GM18507 (cell line): ENCODE results near the gene VENTX.

ENCODE experiments used
- DNase-seq: peaks from one replicate; pipeline ENCODE4 v3.0.0; 2011; ENCODE audit warnings: low read depth; ENCODE audit not compliant: insufficient read length; ENCODE audit errors: extremely low spot score
- FAIRE-seq: peaks from 2 replicates; lab custom pipeline; 2011; peaks lifted over from hg19 to GRCh38; lab: Jason Lieb, UNC

VENTX gene

DNA sequence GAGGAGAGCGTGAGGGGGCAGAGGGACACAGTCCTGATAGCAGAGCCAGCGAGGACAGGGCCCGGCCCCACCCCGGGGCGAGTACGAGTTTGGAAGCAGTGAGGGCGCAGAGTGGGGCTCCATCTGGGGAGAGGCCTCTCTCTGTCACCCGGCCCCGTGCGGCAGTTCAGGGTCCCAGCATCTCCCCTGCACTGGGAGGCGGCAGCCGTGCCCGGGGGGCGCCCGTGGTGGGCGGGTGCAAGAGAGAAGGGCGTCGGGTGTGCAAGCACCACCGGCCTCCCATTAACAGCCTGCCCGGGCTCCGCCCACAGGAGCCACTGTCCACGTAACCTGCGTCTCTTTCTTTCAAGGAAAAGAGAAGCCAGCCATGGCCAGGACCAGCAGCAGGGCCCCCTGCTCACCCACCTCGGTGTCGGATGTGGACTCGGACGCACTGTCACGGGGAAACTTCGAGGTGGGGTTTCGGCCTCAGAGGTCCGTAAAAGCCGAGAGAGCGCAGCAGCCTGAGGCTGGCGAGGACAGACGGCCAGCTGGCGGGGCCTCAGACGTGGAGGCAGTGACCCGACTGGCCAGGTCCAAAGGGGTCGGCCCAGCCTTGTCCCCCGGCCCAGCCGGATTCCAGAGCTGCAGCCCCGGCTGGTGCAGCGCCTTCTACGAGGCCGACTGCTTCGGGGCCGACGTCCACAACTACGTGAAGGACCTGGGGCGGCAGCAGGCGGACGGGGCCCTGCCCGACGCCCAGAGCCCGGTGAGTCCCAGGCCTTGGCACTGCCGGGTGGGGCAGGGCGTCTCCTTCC, 36.3 kb upstream of the VENTX start:
- DNase-seq (no peak), FAIRE-seq (no peak)

DNA sequence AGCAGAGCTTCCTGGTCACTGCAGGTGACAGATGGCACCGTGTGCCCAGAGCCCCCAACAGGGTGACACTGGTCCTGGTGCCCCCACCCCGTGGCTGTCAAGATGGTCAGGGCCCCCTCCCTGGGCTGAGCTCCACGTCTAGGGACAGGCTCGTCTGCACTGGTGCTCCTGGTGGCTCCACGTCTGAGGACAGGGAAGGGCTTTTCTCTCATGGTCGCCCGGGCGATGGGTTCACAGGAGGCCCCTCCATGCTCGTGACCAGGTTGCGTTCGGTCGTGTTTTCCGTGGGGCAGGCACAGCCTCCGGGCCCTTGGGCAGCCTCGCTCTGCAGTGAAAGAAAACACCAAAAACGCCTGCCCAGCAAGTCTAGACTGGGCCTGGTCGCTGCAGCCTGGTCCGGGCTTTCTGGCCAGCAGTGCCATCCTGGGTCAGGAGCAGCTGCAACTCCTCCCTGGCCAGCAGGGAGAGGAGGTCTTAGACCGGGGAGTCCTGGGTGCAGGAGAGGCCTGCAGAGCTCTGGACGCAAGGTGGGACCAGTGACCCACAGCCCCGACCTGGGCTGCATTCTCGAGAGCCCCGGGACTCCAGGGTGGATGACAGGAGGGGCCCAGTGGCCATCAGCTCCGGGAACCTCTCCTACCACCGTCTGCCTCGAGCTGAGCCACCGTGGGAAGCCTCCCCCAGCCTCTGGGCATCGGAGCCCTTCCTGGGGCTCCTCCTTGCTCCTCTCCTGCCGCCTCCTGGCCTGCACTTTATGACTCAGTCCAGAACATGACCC, 35.5 kb upstream of the VENTX start:
- FAIRE-seq (no peak), DNase-seq (no peak)

DNA sequence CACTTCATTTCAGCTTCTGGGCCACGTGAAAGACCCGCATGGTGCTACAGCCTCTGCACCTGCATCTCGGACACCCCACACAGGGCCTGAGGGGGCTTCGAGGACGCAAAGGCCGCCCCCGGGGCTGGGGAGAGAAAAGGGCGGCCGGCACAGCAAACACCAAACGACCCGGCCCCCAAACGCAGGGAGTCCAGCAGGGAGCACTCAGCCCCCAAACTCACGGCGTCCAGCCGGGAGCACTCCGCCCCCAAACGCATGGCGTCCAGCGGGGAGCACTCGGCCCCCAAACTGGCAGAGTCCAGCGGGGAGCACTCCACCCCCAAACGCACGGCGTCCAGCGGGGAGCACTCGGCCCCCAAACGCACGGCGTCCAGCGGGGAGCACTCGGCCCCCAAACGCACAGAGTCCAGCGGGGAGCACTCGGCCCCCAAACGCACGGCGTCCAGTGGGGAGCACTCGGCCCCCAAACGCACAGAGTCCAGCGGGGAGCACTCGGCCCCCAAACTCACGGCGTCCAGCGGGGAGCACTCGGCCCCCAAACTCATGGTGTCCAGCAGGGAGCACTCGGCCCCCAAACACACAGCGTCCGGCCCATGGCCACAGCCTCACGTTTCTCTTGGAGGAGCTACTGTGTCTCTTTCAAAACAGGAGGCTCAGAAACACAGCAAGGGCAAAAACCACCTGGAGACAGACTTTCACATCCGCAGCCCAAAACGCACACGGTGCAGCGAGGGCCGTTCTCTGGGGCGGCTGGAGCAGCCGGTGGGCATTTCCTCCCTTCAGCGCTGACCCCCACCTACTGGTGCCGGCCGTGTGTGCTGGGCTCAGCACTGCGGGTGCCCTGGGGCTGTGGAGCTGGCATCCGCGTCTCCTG, 34.6 kb upstream of the VENTX start:
- no peak for DNase-seq
- FAIRE-seq, result no peak

DNA sequence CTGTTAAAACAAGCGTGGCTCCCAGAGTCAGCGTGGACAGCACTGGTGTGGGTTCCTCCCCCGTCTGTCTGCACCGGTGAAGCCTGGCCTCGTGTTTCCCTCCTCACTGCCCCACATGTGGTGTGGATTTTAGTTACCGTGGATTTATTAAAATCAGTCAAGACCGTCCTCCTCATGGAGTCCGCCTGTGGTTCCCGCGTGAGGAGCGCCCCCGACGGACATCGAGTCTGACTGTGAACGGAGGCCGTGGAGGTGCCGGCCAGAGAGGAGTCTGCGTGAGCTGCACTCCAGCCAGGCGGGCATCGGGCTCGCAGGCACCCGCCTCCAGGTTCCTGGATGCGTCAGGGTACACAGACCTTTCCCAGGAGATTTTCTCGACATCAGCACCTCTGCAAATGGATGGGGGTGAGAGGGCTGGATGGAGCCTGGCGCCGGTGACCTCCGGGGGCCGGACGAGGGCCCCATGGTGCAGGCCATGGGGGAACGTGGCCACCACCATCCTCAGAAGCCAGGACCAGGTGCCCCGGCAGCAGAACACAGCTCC, 33.9 kb upstream of the VENTX start:
- DNase-seq (no peak), FAIRE-seq (no peak)

DNA sequence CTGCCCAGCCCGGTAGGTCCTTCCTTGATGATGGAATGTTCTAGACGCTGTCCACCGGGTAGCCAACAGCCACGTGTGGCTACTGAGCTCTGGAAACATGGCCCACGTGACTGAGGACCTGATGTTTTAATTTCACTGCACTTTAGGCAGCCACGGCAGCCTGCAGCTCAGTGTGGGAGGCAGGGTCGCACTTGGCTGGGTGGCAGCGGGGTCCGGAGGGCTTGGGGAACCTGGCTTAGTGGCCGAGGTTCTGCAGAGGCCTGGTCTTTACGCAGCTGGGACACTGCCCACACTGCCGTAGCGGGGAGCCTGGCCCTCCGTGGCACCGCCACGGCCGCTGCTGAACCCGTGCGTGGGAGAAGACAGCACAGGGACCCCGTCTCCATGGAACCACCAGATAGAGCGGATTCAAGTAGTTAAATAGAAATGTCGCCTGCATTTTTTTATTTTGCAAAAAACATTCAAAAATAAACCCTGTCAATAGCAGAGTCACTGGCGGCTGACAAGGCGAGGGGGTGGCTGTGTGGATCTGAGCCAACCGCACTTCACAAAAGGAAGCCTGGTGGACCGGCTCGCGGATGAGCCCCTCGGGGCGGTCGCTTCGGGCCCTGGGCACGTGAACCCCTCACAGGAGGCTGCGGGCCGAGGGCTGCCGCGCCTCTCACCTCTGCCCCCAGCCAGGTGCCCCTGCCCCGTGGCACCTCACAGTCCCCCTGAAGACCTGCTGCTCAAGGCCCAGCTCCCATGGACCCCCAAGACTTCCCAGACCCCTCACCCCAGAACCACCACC, 33.2 kb upstream of the VENTX start:
- FAIRE-seq, result no peak
- DNase-seq, result no peak

DNA sequence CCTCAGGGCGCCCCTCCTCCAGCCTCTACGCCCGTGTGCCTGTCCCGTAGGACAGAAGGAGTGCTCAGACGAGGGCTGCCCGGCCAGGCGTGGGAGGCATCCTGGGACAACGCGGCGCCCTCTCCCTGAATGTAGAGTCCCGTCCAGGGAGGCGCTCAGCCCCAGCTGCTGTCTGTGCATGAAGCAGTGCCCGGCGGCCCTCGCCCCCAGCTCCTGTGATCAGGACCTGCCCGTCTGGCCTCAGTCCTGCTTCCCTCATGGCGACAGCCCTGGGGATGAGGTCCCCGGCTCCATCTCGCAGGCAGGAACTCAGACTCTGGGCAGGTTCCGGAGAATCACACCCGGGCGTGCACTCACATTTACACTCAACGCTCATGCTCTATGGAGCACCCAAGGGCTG, 32.5 kb upstream of the VENTX start:
- FAIRE-seq, result no peak
- DNase-seq, result no peak

DNA sequence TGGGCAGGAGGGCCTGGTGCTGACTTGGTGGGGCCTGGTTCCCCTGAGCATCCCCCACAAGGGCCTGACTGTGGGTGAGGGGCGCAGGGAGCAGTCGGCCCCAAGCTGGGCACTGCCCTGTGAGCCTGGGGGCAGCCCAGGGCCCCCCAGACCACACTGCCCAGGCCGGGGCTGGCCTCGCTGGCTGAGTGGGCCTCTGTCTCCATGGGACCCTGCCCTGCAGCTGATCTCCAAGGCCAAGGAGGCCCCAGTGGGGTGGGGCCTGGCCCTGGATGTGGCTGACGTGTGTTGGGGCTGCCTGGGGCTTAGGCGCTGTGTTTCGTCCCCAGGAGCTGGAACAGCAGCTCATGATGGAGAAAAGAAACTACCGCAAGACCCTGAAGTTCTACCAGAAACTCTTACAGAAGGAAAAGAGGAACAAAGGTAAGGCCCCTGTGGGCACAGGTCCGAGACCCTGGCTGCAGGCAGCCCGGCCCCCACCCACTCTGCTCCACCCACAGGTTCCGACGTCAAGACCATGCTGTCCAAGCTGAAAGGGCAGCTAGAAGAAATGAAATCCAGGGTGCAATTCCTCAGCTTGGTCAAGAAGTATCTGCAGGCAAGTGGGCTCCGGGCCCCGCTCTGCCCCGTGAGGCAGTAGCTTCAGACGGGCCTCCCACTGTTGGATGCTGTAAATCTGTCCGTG, 31.2 kb upstream of the VENTX start:
- FAIRE-seq, result no peak

DNA sequence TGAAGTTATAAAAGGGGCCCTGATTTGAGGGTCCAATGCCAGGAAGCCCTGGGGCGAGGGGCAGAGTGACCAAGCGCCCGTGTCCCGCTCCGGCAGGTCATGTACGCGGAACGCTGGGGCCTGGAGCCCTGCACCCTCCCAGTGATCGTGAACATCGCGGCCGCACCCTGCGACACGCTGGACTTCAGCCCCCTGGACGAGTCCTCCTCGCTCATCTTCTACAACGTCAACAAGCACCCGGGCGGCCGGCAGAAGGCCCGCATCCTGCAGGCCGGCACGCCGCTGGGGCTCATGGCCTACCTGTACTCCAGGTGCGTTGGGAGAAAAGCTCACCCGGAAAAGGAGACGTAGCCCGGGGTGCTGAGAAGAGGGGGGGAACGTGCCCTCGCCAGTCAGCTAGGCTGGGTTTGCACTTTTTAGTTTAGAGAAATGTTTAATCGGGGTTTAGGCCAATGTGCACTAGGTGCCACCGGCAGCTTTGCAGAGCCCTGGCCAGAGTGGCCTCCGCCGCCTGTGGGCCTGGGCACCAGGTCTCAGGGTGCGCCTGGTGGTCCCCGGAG, 30.5 kb upstream of the VENTX start:
- no peak for FAIRE-seq
- DNase-seq, result no peak

More for the DNA sequence above, 31.2 kb upstream of the VENTX start:
- DNase-seq, result no peak

DNA sequence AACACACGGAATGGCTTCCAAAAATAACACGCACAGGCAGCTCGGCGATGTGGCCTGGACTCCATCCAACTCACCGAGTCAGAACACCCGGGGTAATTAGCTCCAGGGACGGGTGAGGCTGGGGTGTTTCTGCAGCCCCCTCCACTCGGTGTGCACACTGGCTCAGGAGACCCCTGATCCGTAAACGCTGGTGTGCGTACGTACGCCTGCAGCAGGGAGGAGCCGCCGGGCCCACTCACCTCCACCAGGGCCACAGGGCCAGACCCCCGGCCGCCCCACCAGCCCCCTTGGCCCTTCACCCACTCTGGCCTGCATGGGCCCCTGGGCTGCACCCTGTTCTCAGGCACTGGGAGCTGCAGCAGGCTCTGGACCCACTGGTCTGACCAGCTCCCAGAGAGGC, 30.0 kb upstream of the VENTX start:
- FAIRE-seq, result no peak
- DNase-seq, result no peak

DNA sequence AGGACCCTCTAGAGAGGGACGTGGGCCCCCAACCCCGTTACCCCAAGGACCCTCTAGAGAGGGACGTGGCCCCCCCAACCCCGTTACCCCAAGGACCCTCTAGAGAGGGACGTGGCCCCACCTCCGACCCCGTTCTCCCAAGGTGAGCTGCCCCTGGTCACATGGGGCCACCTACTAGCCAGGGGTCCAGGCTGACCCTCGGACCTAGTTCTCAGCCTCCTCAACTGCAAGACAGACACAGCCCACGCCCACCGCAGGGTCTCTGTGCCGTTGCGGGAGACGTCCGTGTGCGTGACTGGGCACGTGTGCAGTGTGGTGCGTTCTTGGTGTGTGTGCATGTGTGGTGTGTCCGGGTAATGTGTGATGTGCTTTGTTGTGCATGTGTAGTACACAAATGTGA, 29.2 kb upstream of the VENTX start:
- FAIRE-seq, result no peak
- DNase-seq, result no peak

DNA sequence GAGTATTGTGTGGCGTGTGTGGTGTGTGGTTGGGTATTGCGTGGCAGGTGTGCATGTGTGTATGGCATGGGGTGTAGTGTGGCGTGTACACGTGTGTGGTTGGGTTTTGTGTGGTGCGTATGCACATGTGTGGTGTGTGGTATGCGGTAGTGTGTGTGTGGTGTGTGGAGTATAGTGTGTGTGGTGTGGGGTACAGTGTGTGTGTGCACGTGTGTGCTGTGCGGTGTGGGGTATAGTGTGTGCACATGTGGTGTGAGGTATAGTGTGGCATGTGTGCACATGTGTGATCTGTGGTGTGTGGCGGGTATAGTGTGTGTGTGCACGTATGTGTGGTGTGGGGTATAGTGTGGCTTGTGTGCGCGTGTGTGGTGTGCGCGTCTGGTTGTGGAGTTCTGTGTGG, 28.5 kb upstream of the VENTX start:
- DNase-seq (no peak), FAIRE-seq (no peak)

DNA sequence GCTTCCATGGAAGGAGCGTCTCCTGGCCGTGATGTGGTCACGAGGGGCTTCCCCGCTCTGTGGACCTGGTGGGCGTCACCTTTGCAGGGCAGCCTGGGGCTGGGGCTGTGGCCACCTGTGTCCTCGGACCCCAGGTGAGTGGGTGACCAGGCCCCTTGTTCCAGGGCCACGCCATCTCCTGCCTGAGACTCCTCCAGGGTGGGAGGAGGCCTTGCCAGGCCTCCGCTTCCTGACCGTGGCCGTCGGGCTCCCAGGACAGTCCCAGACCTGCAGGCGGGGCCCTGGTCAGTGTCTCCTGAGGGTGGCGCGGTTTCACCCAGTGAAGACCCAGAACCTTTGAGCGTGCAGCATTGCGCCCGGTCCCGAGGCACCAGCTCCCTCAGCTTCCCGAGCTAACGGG, 28.0 kb upstream of the VENTX start:
- no peak for FAIRE-seq
- DNase-seq, result no peak

DNA sequence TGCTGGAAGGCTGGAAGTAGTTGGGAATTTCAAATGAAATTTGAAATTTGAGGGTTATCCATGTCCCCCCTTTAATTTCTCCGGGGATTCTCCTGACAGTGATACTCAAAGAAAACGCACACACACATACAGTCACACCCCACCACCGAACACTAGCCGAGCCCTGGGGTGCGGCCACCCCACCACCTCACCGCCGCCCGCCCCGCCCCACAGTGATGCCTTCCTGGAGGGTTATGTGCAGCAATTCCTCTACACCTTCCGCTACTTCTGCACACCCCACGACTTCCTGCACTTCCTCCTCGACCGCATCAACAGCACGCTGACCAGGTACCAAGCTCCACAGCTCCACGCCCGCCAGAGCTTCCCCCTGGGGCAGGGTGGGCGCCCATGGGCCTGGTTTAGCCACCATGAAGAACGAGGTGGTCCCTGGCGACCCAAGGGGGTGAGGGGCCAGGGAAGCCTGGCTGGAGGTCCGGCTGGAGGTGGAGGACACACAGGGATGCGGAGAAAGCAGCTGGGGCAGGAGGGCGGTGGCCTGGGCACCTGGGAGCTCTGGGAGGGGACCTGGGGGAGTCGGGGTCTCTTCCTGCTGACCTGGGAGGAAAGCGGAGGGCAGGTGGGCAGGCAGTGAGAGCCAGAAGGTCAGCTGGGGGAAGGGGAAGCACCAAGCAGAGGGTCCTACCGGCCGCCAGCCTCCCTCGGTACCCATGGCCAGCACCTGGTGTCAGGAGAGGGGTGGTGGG, 27.1 kb upstream of the VENTX start:
- no peak for FAIRE-seq

DNA sequence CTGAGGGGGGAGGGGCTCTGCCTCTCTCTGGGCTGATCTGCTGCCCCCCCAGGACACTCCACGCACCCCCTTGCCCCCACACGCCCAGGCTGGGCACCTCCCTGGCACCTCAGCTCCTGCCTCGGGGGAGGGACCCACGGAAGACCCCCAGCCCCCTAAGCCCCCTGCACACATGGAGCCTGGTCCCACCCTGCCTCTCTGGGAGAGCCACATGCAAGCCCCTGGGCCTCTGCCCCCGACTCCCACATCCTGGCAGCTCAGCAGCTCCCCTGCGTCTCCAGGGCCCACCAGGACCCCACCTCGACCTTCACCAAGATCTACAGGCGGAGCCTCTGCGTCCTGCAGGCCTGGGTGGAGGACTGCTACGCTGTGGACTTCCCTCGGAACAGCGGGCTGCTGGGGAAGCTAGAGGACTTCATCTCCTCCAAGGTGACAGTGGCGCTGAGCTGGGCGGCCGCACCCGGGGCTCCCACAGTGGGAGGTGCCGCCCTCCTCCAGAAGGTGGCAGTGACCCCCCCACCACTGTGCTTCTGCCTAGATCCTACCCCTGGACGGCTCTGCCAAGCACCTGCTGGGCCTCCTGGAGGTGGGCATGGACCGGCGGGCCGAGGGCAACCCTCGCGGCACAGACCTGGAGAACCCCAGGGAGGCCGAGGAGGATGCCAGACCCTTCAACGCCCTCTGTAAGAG, 26.4 kb upstream of the VENTX start:
- DNase-seq (no peak), FAIRE-seq (no peak)

More for the DNA sequence above, 27.1 kb upstream of the VENTX start:
- no peak for DNase-seq

DNA sequence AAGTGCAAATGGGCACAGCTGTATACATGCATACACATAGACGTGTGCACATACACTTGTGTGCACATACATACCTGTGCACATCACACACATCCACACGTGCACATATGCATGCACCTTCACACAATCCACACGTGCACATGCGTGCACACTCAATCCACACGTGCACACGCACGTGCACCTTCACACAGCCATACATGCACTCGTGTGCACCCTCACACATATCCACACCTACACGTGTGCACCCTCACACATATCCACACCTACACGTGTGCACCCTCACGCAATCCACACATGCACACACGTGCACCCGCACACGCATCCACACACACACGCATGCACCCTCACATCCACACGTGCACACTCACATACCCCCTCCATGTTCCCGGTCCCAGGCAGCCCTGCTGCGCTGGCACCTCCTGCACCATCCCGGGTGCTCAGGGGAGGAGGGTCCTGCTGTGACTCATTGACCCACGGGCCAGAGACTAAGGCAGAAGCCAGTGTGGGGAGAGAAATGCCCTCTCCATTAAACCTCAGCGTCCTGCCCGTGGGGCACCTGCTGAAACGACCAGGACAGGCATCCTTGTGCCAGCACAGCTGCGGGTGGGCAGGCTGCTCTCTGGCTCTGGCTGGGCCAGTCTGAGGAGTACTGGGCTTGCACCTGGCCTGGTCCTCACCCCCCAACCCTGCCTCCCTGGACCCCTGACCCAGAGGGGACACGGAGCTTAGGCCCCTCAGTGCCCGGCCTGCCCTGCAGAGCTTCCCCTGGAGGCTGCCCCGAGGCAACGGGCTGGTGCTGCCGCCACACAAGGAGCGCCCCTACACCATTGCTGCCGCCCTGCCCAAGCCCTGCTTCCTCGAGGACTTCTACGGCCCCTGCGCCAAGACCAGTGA, 25.4 kb upstream of the VENTX start:
- no peak for FAIRE-seq

DNA sequence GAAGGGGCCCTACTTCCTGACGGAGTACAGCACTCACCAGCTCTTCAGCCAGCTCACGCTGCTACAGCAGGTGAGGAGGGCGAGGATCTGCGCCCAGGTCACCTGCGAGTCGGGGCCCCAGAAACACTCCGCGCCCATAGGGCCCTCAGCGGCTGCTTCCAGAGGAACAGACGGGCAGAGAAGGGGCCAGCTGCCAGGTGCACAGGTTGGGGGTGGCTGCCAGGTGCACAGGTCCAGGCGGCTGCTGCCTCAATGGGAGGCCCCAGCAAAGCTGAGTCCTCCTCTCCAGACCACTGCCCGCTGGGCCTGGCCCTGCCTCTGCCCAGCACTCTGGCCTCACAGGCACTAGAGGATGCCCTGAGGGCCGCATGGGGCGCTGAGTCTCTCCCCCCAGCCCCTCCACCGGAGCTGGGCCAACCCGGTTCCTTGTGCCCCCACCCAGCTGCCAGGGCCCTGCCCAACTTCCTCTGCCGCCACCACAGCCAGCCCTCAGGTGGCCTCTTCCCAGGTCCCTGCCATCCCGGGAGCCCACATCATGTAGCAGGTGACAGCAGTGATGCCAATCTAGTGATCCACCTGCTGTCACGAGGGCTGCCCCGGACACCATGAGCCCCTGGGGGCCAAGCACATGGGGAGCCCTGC, 24.7 kb upstream of the VENTX start:
- DNase-seq (no peak), FAIRE-seq (no peak)

More for the DNA sequence above, 25.4 kb upstream of the VENTX start:
- no peak for DNase-seq
